ENCODE measurements around the gene ZSWIM6. TPM values are rescaled to one million over a fixed set of nuclear protein-coding genes. Genes with fewer than 3 reads are reported as not detected.

The ZSWIM6 gene
- total RNA-seq, 6 experiments from 2014 or later = 2.8 to 7.2 (median 4.1) TPM

DNA sequence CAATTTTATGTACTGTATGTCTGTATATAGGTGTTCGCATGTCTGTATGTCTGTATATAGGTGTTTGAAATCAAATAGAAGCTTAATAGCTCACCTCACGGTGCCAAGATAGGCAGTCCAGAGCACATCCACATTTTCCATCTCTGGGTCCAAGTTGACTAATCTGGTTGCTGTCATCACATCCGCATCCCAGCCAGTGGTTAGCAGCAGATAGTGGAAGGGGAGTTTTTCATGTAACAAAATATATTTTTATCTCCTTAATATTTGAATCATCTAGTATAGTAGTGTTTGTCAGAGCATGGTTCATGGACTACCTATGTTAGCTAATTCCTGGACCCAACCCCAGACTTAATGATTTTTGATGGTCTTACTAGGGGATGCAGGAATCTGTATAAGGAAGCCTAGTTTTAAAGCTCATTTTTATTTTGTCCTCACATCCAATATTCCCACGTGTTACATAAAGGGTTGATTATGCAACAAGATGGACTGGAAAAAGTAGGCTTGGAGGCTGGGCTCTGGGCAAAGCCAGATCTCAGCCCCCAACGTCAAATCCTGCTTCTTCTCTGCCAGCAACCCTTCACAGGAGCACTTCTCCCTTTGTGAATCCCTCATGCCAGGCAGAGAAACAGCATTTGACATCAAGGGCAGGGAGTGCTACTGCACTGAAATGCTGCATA, 219.7 kb downstream of the ZSWIM6 start:
- TF ChIP-seq, protein P1, sequence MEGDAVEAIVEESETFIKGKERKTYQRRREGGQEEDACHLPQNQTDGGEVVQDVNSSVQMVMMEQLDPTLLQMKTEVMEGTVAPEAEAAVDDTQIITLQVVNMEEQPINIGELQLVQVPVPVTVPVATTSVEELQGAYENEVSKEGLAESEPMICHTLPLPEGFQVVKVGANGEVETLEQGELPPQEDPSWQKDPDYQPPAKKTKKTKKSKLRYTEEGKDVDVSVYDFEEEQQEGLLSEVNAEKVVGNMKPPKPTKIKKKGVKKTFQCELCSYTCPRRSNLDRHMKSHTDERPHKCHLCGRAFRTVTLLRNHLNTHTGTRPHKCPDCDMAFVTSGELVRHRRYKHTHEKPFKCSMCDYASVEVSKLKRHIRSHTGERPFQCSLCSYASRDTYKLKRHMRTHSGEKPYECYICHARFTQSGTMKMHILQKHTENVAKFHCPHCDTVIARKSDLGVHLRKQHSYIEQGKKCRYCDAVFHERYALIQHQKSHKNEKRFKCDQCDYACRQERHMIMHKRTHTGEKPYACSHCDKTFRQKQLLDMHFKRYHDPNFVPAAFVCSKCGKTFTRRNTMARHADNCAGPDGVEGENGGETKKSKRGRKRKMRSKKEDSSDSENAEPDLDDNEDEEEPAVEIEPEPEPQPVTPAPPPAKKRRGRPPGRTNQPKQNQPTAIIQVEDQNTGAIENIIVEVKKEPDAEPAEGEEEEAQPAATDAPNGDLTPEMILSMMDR (IDR thresholded peaks at IDR 0.05) = no peak
- no peak for TF ChIP-seq POLR2A (IDR thresholded peaks at IDR 0.05)
- H3K27me3 ChIP-seq = no peaks in the 10 kb centered on the region
- WGBS (ENCODE audit: insufficient coverage, low coverage, low lambda C conversion rate, missing lambda C conversion rate) = 57% methylated on average over 4 of the region's 5 CpGs
- H3K4me3 ChIP-seq = no peak overlapping the region
- H3K4me1 ChIP-seq = no peaks in the 10 kb centered on the region
- H3K27ac ChIP-seq = no peak overlapping the region
- intact Hi-C loops (cut with DNase I) = no loop called here
- ATAC-seq (no peak), DNase-seq (no peak)
- no peaks in the 10 kb centered on the region for H3K9me3 ChIP-seq
- no peaks in the 10 kb centered on the region for H3K36me3 ChIP-seq

DNA sequence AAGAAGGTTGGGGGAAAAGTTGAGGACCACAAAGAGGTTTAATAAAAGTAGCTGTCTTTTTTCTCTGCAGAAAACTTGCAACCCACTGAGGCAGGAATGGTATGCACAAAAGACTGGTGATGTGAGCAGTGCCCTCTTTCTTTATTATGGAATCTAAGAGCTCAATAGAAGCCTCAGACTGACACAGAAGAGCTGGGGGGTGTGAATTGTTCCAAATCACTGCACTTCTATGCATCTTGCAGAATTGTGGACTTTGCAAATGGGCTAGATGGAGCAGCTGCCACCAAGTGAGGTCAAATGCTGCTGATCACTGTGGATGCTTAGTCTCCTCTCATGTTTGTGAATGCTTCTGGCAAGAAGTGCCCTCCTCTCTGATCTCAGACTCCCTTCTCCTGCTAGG, 227.1 kb downstream of the ZSWIM6 start:
- no peak for DNase-seq
- H3K4me3 ChIP-seq = no peak overlapping the region
- no peaks in the 10 kb centered on the region for H3K9me3 ChIP-seq
- intact Hi-C loops (cut with DNase I) = no loop called here
- no peak for ATAC-seq
- no peak overlapping the region for H3K27ac ChIP-seq
- no peaks in the 10 kb centered on the region for H3K4me1 ChIP-seq
- H3K36me3 ChIP-seq = no peaks in the 10 kb centered on the region
- H3K27me3 ChIP-seq = no peaks in the 10 kb centered on the region
- TF ChIP-seq, protein P1 (IDR thresholded peaks at IDR 0.05) = no peak
- no peak for TF ChIP-seq POLR2A (IDR thresholded peaks at IDR 0.05)

DNA sequence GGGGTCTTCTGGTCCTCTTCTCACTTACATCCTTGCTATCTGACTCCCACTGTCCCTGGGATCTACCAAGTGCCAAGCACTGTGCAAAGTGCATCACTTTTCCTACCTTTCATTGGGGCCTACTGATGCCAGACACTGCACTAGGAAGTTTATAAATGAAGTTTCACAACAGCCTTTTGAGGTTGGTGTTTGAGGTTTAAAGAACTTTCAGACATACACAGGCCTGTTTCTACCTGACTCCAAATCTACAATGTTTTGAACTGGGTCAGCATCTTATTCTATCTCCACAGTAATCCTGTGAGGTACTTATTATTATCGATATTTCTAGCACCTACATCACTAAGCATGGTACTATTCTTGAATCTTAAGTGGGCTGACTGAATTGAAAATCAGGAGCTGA, 227.7 kb downstream of the ZSWIM6 start:
- no peaks in the 10 kb centered on the region for H3K9me3 ChIP-seq
- TF ChIP-seq POLR2A (IDR thresholded peaks at IDR 0.05) = no peak
- TF ChIP-seq, protein P1 (IDR thresholded peaks at IDR 0.05) = no peak
- no peak for DNase-seq

DNA sequence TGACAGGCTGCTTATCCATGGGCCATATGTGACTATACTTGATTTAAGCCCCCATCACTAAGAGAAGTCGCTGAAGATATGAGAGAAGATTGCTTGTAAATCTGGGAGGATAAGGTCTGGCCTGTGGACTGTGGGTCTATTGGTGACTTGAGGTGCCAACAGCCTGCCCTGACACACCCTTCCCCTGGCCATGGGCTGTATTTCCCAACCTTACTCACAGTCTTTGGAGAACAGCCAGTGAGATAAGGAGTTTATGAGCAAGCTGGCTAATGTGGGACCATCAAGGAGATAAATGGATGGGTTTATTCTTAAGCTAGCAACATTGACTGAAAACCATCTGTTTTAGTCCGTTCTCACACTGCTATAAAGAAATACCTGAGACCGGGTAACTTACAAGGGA, 231.3 kb downstream of the ZSWIM6 start:
- intact Hi-C loops (cut with DNase I) = no loop called here
- H3K4me3 ChIP-seq = no peak overlapping the region
- H3K36me3 ChIP-seq = no peaks in the 10 kb centered on the region
- no peak for TF ChIP-seq POLR2A (IDR thresholded peaks at IDR 0.05)
- TF ChIP-seq, protein P1 (IDR thresholded peaks at IDR 0.05) = no peak
- DNase-seq (no peak), ATAC-seq (peak in 2 of 4 donors; percentile 23 to 42)
- H3K4me1 ChIP-seq = no peaks in the 10 kb centered on the region
- WGBS (ENCODE audit: insufficient coverage, low coverage, low lambda C conversion rate, missing lambda C conversion rate) = 76% methylated on average over 3 of the region's 3 CpGs
- no peak overlapping the region for H3K27ac ChIP-seq
- no peaks in the 10 kb centered on the region for H3K9me3 ChIP-seq
- H3K27me3 ChIP-seq = no peaks in the 10 kb centered on the region

More for the DNA sequence above, 227.7 kb downstream of the ZSWIM6 start:
- Histone ChIP-seq H3K27ac (no peak overlapping the region), H3K4me3 (no peak overlapping the region), H3K36me3 (no peaks in the 10 kb centered on the region), H3K4me1 (no peaks in the 10 kb centered on the region), H3K27me3 (no peaks in the 10 kb centered on the region)
- ATAC-seq = no peak
- 70% methylated on average over 1 of the region's 1 CpG for WGBS (ENCODE audit: insufficient coverage, low coverage, low lambda C conversion rate, missing lambda C conversion rate)
- intact Hi-C loops (cut with DNase I) = no loop called here

DNA sequence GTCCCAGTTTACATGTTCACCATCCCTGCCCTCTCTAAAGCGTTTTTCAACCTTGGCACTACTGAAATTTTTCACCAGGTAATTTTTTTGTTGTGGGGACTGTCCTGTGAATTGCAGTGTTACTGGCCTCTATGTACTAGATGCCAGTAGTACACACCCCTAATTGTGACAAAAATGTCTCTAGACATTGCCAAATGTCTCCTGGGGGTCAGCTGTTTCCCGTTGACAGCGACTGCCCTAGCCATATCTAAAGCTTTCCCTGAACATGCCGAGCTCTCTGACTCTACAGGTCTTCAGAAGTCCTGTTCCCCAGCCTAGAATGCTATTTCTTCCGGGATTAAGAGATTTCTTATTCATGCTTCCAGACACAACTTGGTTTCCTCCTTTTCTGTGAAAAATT, 235.3 kb downstream of the ZSWIM6 start:
- 72% methylated on average over 5 of the region's 5 CpGs for WGBS (ENCODE audit: insufficient coverage, low coverage, low lambda C conversion rate, missing lambda C conversion rate)
- TF ChIP-seq POLR2A (IDR thresholded peaks at IDR 0.05) = no peak
- TF ChIP-seq, protein P1 (IDR thresholded peaks at IDR 0.05) = no peak
- Histone ChIP-seq H3K9me3 (no peaks in the 10 kb centered on the region), H3K36me3 (no peaks in the 10 kb centered on the region), H3K4me1 (no peaks in the 10 kb centered on the region), H3K27me3 (no peaks in the 10 kb centered on the region), H3K27ac (no peak overlapping the region), H3K4me3 (no peak overlapping the region)
- no peak for ATAC-seq
- no peak for DNase-seq
- intact Hi-C loops (cut with DNase I) = no loop called here
